Gastroesophageal sphincter (tissue), 4 donors: ENCODE results near the gene BTLA. TPM values are rescaled to one million over a fixed set of nuclear protein-coding genes. Genes with fewer than 3 reads are reported as not detected.

ENCODE experiments used
- ATAC-seq: fragments of 150-250 bp; one replicate; pipeline ENCODE4 v1.9.1; 2016; ENCODE audit warnings: mild to moderate bottlenecking, moderate library complexity
- H3K27ac ChIP-seq, 4 donors: fragments of 200-600 bp; sonication (generic) in 3 of 4; 1 replicate in 3 of 4; 2 replicates in 1 of 4; pipeline ENCODE4 v1.5.1; 2016 to 2019
- H3K27me3 ChIP-seq: fragments of 200-600 bp; sonication (generic); one replicate; pipeline ENCODE4 v1.5.1; 2019
- H3K36me3 ChIP-seq, 2 donors: fragments of 200-600 bp; sonication (generic); one replicate each; pipeline ENCODE4 v1.5.1; 2019; ENCODE audit warnings: control low read depth in 1 of 2
- H3K4me1 ChIP-seq, 3 donors: fragments of 200-600 bp; sonication (generic); 1 replicate in 2 of 3; 2 replicates in 1 of 3; pipeline ENCODE4 v1.5.1; 2016 to 2019; ENCODE audit warnings: control low read depth in 2 of 3
- H3K4me3 ChIP-seq, 2 donors: fragments of 200-600 bp; sonication (generic); one replicate each; pipeline ENCODE4 v1.5.1; 2019; ENCODE audit warnings: mild to moderate bottlenecking in 1 of 2, moderate library complexity in 1 of 2
- H3K9me3 ChIP-seq, 3 donors: fragments of 200-600 bp; sonication (generic); one replicate each; pipeline ENCODE4 v1.5.1; 2017 to 2019; ENCODE audit warnings: control low read depth in 2 of 3
- EP300 ChIP-seq: sonication (generic); formaldehyde crosslinking; IDR thresholded peaks from one replicate; pipeline ENCODE4 v1.6.1; 2017; ENCODE audit warnings: antibody characterized with exemption, mild to moderate bottlenecking
- POLR2A ChIP-seq, 2 donors: fragments of 450-650 bp; IDR thresholded peaks; one replicate each; pipeline ENCODE4 v1.6.1; 2017; ENCODE audit warnings: antibody characterized with exemption in 2 of 2, mild to moderate bottlenecking in 2 of 2, moderate library complexity in 1 of 2
- POLR2AphosphoS5 ChIP-seq: sonication (generic); formaldehyde crosslinking; IDR thresholded peaks from one replicate; pipeline ENCODE4 v1.6.1; 2017; ENCODE audit warnings: antibody characterized with exemption
- WGBS, 2 donors: methylation state at CpG; one replicate each; pipeline ENCODE4 v1.1.5; 2018; ENCODE audit warnings: low coverage in 1 of 2; 5-methylcytosine and 5-hydroxymethylcytosine counted together
- total RNA-seq, 4 donors: library from RNA; depleted of rRNA; stranded (reverse); fragments of >200 nt; gene quantifications; one replicate each; pipeline ENCODE4 v1.1.0, GENCODE V29; 2016
- TF ChIP-seq, protein P1 (sequence below), 4 experiments: fragments of 200-600 bp in 2 of 4; fragments of 450-650 bp in 2 of 4; sonication (generic) in 1 of 4; IDR thresholded peaks; one replicate each; pipeline ENCODE4 v1.5.1; 2017 to 2019; ENCODE audit warnings: antibody characterized with exemption in 4 of 4, mild to moderate bottlenecking in 2 of 4, moderate library complexity in 2 of 4

The BTLA gene
- total RNA-seq, 4 donors from 2014 or later = 0.08 to 1.8 TPM; not detected in 2

- Histone ChIP-seq H3K4me1 (no peaks in the 10 kb centered on the region), H3K36me3 (no peaks in the 10 kb centered on the region), H3K9me3 (no peaks in the 10 kb centered on the region), H3K4me3 (no peak overlapping the region), H3K27ac (no peak overlapping the region), H3K27me3 (no peaks in the 10 kb centered on the region)
- no peak for TF ChIP-seq POLR2A (IDR thresholded peaks at IDR 0.05)
- no peak for TF ChIP-seq POLR2AphosphoS5
- no peak for TF ChIP-seq EP300
- TF ChIP-seq, protein P1, sequence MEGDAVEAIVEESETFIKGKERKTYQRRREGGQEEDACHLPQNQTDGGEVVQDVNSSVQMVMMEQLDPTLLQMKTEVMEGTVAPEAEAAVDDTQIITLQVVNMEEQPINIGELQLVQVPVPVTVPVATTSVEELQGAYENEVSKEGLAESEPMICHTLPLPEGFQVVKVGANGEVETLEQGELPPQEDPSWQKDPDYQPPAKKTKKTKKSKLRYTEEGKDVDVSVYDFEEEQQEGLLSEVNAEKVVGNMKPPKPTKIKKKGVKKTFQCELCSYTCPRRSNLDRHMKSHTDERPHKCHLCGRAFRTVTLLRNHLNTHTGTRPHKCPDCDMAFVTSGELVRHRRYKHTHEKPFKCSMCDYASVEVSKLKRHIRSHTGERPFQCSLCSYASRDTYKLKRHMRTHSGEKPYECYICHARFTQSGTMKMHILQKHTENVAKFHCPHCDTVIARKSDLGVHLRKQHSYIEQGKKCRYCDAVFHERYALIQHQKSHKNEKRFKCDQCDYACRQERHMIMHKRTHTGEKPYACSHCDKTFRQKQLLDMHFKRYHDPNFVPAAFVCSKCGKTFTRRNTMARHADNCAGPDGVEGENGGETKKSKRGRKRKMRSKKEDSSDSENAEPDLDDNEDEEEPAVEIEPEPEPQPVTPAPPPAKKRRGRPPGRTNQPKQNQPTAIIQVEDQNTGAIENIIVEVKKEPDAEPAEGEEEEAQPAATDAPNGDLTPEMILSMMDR (IDR thresholded peaks at IDR 0.05) = no peak
- ATAC-seq = no peak
Measured at GRCh38 chr3:112508860-112509259, 9.6 kb upstream of the BTLA start.

- Histone ChIP-seq H3K27me3 (no peaks in the 10 kb centered on the region), H3K4me1 (no peaks in the 10 kb centered on the region), H3K36me3 (no peaks in the 10 kb centered on the region), H3K27ac (no peak overlapping the region), H3K4me3 (no peak overlapping the region), H3K9me3 (no peaks in the 10 kb centered on the region)
- WGBS, 2 donors = 53 to 60% methylated on average over 1 to 2 of the region's 2 CpGs
- no peak for ATAC-seq
- no peak for TF ChIP-seq POLR2A (IDR thresholded peaks at IDR 0.05)
Measured at GRCh38 chr3:112508261-112508660, 9.0 kb upstream of the BTLA start.

DNA sequence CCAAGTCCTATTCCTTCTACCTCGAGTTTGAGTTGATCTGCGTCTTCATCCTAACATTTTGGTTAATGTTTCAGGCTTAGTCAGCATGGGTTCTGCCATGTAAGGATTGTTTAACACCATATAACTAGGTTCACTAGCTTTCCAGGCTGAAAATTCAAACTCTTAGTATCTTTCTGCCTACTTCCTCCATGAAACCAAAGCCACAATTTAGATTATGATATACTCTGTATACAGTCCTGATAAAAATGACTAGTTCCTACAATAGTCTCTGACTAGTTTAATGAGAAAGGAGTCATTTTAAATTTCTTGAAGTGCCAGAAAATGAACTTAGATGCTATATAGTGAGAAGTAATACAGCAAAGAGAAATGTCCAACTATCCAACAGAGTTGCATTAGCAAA, 6.6 kb upstream of the BTLA start:
- H3K4me1 ChIP-seq = no peaks in the 10 kb centered on the region
- H3K36me3 ChIP-seq = no peaks in the 10 kb centered on the region
- TF ChIP-seq EP300 (no peak), POLR2A (IDR thresholded peaks at IDR 0.05) (no peak), POLR2AphosphoS5 (no peak)
- TF ChIP-seq, protein P1 (IDR thresholded peaks at IDR 0.05) = no peak
- ATAC-seq = no peak
- H3K27me3 ChIP-seq = no peaks in the 10 kb centered on the region
- no peaks in the 10 kb centered on the region for H3K9me3 ChIP-seq
- H3K4me3 ChIP-seq = no peak overlapping the region
- WGBS, 2 donors = 23 to 78% methylated on average over 2 of the region's 2 CpGs
- H3K27ac ChIP-seq = no peak overlapping the region

DNA sequence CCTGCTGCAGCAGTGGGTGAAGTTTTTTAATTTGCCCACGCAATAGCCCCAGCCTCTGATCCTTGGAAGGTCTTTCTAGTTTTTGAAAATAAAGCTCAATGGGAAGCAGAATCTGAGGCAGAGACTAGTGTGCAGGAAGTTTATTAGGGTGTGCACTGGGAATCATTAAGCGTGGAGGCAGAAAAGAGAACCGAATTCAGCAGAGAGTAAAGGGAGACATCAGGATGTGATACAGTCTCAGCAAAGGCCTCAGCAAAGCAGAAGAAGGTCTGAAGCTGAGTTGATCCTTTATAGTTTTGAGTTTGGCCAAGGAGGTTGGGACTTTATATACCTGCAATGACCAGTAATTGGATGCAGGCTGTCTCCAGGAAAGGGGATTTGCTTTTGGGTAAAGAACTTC, 4.9 kb upstream of the BTLA start:
- no peak for ATAC-seq
- H3K27me3 ChIP-seq = no peaks in the 10 kb centered on the region
- H3K27ac ChIP-seq = no peak overlapping the region
- no peaks in the 10 kb centered on the region for H3K9me3 ChIP-seq
- 66 to 80% methylated on average over 3 of the region's 3 CpGs for WGBS, 2 donors
- H3K4me1 ChIP-seq = no peaks in the 10 kb centered on the region
- H3K4me3 ChIP-seq = no peak overlapping the region
- H3K36me3 ChIP-seq = no peaks in the 10 kb centered on the region
- TF ChIP-seq POLR2A (IDR thresholded peaks at IDR 0.05) (no peak), POLR2AphosphoS5 (no peak), EP300 (no peak)
- TF ChIP-seq, protein P1 (IDR thresholded peaks at IDR 0.05) = no peak

DNA sequence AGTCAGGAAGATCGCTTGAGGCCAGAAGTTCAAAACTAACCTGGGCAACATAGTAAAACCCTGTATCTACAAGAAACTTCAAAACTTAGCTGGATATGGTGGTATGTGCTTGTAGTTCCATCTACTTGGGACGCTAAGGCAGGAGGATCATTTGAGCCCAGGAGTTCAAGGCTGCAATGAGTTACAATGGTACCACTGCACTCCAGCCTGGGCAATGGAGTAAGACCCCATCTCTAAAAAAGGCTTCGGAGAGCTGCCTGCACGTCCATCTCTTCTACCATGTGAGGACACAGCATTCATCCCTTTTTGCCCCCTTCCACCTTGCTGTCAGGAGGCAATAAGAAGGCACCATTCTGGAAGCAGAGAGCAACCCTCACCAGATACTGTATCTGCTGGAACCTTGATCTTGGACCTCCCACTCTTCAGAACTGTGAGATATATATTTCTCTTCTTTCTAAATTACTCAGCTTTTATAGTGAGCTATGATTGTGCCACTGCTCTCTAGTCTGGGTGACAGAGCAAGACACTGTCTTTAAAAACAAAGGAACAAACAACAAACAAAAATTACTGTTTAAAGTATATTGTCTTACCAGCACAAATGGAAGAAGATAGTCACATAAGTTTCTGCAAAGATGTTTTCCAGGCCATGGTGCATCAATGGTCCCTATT, 4.2 kb upstream of the BTLA start:
- no peak overlapping the region for H3K27ac ChIP-seq
- no peak overlapping the region for H3K4me3 ChIP-seq
- H3K27me3 ChIP-seq = no peaks in the 10 kb centered on the region
- WGBS, 2 donors = 70 to 97% methylated on average over 2 to 3 of the region's 4 CpGs
- no peaks in the 10 kb centered on the region for H3K36me3 ChIP-seq
- TF ChIP-seq, protein P1 (IDR thresholded peaks at IDR 0.05) = no peak
- no peak for TF ChIP-seq POLR2A (IDR thresholded peaks at IDR 0.05)
- TF ChIP-seq EP300 = no peak
- no peaks in the 10 kb centered on the region for H3K9me3 ChIP-seq
- H3K4me1 ChIP-seq = no peaks in the 10 kb centered on the region
- ATAC-seq = no peak
